DND-41 (cell line): Measurements from ENCODE around the gene SLC2A9.

ENCODE experiments used
- ATAC-seq: fragments of 200-7000 bp; cut with Tn5 transposase; 3 replicates; pipeline ENCODE4 v1.9.1; 2021; ENCODE audit warnings: low read depth; ENCODE audit not compliant: insufficient read depth
- DNase-seq: peaks from one replicate; pipeline ENCODE4 v3.0.0-alpha.2; 2020
- H2AFZ ChIP-seq: 2 replicates; pipeline ENCODE4 v1.6.0; 2012; ENCODE audit warnings: low read depth, low read length
- H3K27ac ChIP-seq: 2 replicates; pipeline ENCODE4 v1.5.1; 2012; ENCODE audit warnings: low read length, inconsistent platforms
- H3K27me3 ChIP-seq: fragments of 200-600 bp; sonication (generic); 2 replicates; pipeline ENCODE4 v1.6.0; 2012; ENCODE audit warnings: low read length, mild to moderate bottlenecking, inconsistent platforms; ENCODE audit not compliant: insufficient read depth, poor library complexity
- H3K36me3 ChIP-seq: 2 replicates; pipeline ENCODE4 v1.5.1; 2012; ENCODE audit warnings: low read length, inconsistent platforms; ENCODE audit not compliant: insufficient read depth
- H3K4me1 ChIP-seq: 2 replicates; pipeline ENCODE4 v1.5.1; 2012; ENCODE audit warnings: mild to moderate bottlenecking, low read length; ENCODE audit not compliant: insufficient read depth
- H3K4me2 ChIP-seq: 2 replicates; pipeline ENCODE4 v1.6.0; 2012; ENCODE audit warnings: mild to moderate bottlenecking, moderate library complexity, low read length, inconsistent platforms; ENCODE audit not compliant: insufficient read depth
- H3K4me3 ChIP-seq, 2 experiments: fragments of 200-600 bp in 1 of 2; shearing (Covaris generic) in 1 of 2; 2 replicates each; pipeline ENCODE4 v1.5.1; 2012 to 2016; ENCODE audit warnings: inconsistent platforms in 2 of 2, low read length in 2 of 2, mild to moderate bottlenecking in 2 of 2, low read depth in 1 of 2, moderate library complexity in 1 of 2
- H3K79me2 ChIP-seq: 2 replicates; pipeline ENCODE4 v1.6.0; 2012; ENCODE audit warnings: low read length, inconsistent platforms; ENCODE audit not compliant: insufficient read depth
- H3K9ac ChIP-seq: 2 replicates; pipeline ENCODE4 v1.6.0; 2012; ENCODE audit warnings: low read depth, mild to moderate bottlenecking, inconsistent platforms, low read length, moderate library complexity
- H3K9me3 ChIP-seq: 2 replicates; pipeline ENCODE4 v1.5.1; 2012; ENCODE audit warnings: low read length, moderate library complexity, mild to moderate bottlenecking, inconsistent platforms; ENCODE audit not compliant: insufficient read depth, severe bottlenecking
- H4K20me1 ChIP-seq: 2 replicates; pipeline ENCODE4 v1.6.0; 2012; ENCODE audit warnings: low read length; ENCODE audit not compliant: insufficient read depth
- CTCF ChIP-seq: IDR thresholded peaks from 2 replicates; pipeline ENCODE4 v1.5.1; 2012; ENCODE audit warnings: borderline replicate concordance, low read length, moderate library complexity, mild to moderate bottlenecking; ENCODE audit not compliant: poor library complexity, severe bottlenecking; ENCODE audit errors: extremely low read depth
- EZH2 ChIP-seq: IDR thresholded peaks from 3 replicates; pipeline ENCODE4 v1.6.1; 2012; ENCODE audit warnings: borderline replicate concordance, low read depth, mild to moderate bottlenecking, moderate library complexity, low read length, inconsistent platforms; ENCODE audit not compliant: severe bottlenecking

Gene SLC2A9

GRCh38 chr4:10066206-10066605, 44.9 kb upstream of the SLC2A9 start:
- H3K9ac ChIP-seq: no peak overlapping the region
- TF ChIP-seq CTCF: no peak
- TF ChIP-seq EZH2: no peak
- no peaks in the 10 kb centered on the region for H4K20me1 ChIP-seq
- no peak for DNase-seq
- H2AFZ ChIP-seq: no peak overlapping the region
- no peaks in the 10 kb centered on the region for H3K27me3 ChIP-seq
- H3K4me1 ChIP-seq: no peaks in the 10 kb centered on the region
- H3K4me2 ChIP-seq: no peak overlapping the region
- no peaks in the 10 kb centered on the region for H3K79me2 ChIP-seq
- H3K4me3 ChIP-seq: no peak overlapping the region
- no peak for ATAC-seq
- no peaks in the 10 kb centered on the region for H3K36me3 ChIP-seq
- H3K9me3 ChIP-seq: no peaks in the 10 kb centered on the region
- H3K27ac ChIP-seq: no peak overlapping the region

GRCh38 chr4:10063544-10064300, 42.4 kb upstream of the SLC2A9 start:
- no peak overlapping the region for H3K4me2 ChIP-seq
- peak; percentile 37; the same call in 1 of the 3 replicates for ATAC-seq

GRCh38 chr4:10061650-10062415, 40.5 kb upstream of the SLC2A9 start:
- Histone ChIP-seq H3K36me3 (no peaks in the 10 kb centered on the region), H3K4me3 (no peak overlapping the region), H3K79me2 (no peaks in the 10 kb centered on the region), H4K20me1 (no peaks in the 10 kb centered on the region), H3K27me3 (no peaks in the 10 kb centered on the region), H3K4me1 (no peaks in the 10 kb centered on the region), H3K27ac (no peak overlapping the region), H3K9me3 (no peaks in the 10 kb centered on the region), H2AFZ (no peak overlapping the region), H3K9ac (no peak overlapping the region), H3K4me2 (no peak overlapping the region)
- DNase-seq: no peak
- TF ChIP-seq EZH2 (no peak), CTCF (no peak)
- no peak for ATAC-seq

More at GRCh38 chr4:10063544-10064300, 42.4 kb upstream of the SLC2A9 start:
- Histone ChIP-seq H2AFZ (no peak overlapping the region), H3K4me3 (no peak overlapping the region), H3K36me3 (no peaks in the 10 kb centered on the region), H3K4me1 (no peaks in the 10 kb centered on the region), H3K27me3 (no peaks in the 10 kb centered on the region), H4K20me1 (no peaks in the 10 kb centered on the region), H3K27ac (no peak overlapping the region), H3K9ac (no peak overlapping the region), H3K9me3 (no peaks in the 10 kb centered on the region), H3K79me2 (no peaks in the 10 kb centered on the region)
- peak; percentile 21 for TF ChIP-seq CTCF
- TF ChIP-seq EZH2: no peak
- no peak for DNase-seq
